Colonic mucosa (tissue), 4 donors: Measurements from ENCODE around the gene SLC1A4. TPM values are rescaled to one million over a fixed set of nuclear protein-coding genes. Genes with fewer than 3 reads are reported as not detected.

ENCODE experiments used
- DNase-seq: peaks from one replicate; pipeline ENCODE4 v3.0.0-alpha.2; 2020
- H3K27ac ChIP-seq: fragments of 200-600 bp; one replicate; pipeline ENCODE4 v1.8.0; 2021
- H3K27me3 ChIP-seq: fragments of 200-600 bp; one replicate; pipeline ENCODE4 v1.8.0; 2021
- H3K36me3 ChIP-seq: fragments of 200-600 bp; one replicate; pipeline ENCODE4 v1.8.0; 2021
- H3K4me1 ChIP-seq: fragments of 200-600 bp; one replicate; pipeline ENCODE4 v1.8.0; 2021; ENCODE audit warnings: mild to moderate bottlenecking
- H3K4me3 ChIP-seq: fragments of 200-600 bp; one replicate; pipeline ENCODE4 v1.8.0; 2021
- H3K9ac ChIP-seq, 2 donors: one replicate each; pipeline ENCODE4 v1.7.0; 2013; ENCODE audit warnings: control low read depth in 2 of 2, low read depth in 2 of 2, low read length in 2 of 2
- H3K9me3 ChIP-seq: fragments of 200-600 bp; one replicate; pipeline ENCODE4 v1.8.0; 2021
- CTCF ChIP-seq: fragments of 200-600 bp; IDR thresholded peaks from one replicate; pipeline ENCODE4 v1.8.0; 2022; ENCODE audit warnings: antibody characterized with exemption, mild to moderate bottlenecking
- intact Hi-C: fragments of 100-400 bp; cut with DNase I; formaldehyde crosslinking; loops from one replicate; pipeline ENCODE4 v1.14.1; 2022
- total RNA-seq, 2 donors: library from RNA; stranded (reverse); fragmentation: NEBNext Ultra II Directional in 1 of 2; extraction: Animal tissue kit (Norgen Biotek cat#: 25700) in 1 of 2; gene quantifications; one replicate each; pipeline ENCODE4 v1.2.1, GENCODE V29; 2021
- donor health status: healthy.
- donor health status: DM: no; HTN: no; CAD: no.
- donor health status: DM: no; HTN: no; CAD: no.

Gene SLC1A4
- total RNA-seq, 2 donors from 2014 or later: 13.7 to 32.4 TPM

GRCh38 chr2:65022189-65022588 is 33.0 kb downstream of the SLC1A4 start:
- Histone ChIP-seq H3K9me3 (no peaks in the 10 kb centered on the region), H3K27me3 (no peaks in the 10 kb centered on the region), H3K9ac (no peak overlapping the region), H3K36me3 (no peaks in the 10 kb centered on the region), H3K4me1 (peaks cover 8% of the 10 kb centered on the region), H3K4me3 (no peak overlapping the region), H3K27ac (no peak overlapping the region)
- TF ChIP-seq CTCF: no peak
- DNase-seq: no peak
- intact Hi-C loops: no loop called here

- no peak for DNase-seq
- intact Hi-C loops: no loop called here
- Histone ChIP-seq H3K27ac (no peak overlapping the region), H3K9ac (no peak overlapping the region), H3K9me3 (no peaks in the 10 kb centered on the region), H3K27me3 (no peaks in the 10 kb centered on the region), H3K4me1 (peaks cover 8% of the 10 kb centered on the region), H3K36me3 (no peaks in the 10 kb centered on the region), H3K4me3 (no peak overlapping the region)
- TF ChIP-seq CTCF: no peak
These were observed 34.5 kb downstream of the SLC1A4 start for GRCh38 chr2:65023742-65024141.

- peak overlapping the region in 1 of 2 donors; percentile 5 for H3K9ac ChIP-seq
- H3K9me3 ChIP-seq: no peaks in the 10 kb centered on the region
- H3K27ac ChIP-seq: no peak overlapping the region
- H3K4me1 ChIP-seq: peaks cover 8% of the 10 kb centered on the region
- no peak overlapping the region for H3K4me3 ChIP-seq
- intact Hi-C loops: no loop called here
- no peaks in the 10 kb centered on the region for H3K36me3 ChIP-seq
- no peak for DNase-seq
- H3K27me3 ChIP-seq: no peaks in the 10 kb centered on the region
- no peak for TF ChIP-seq CTCF
These were observed 35.1 kb downstream of the SLC1A4 start for GRCh38 chr2:65024149-65024829.

- H3K4me1 ChIP-seq: peaks cover 8% of the 10 kb centered on the region
- H3K9ac ChIP-seq: peak overlapping the region in 1 of 2 donors; percentile 3
- H3K9me3 ChIP-seq: no peaks in the 10 kb centered on the region
- no peaks in the 10 kb centered on the region for H3K27me3 ChIP-seq
- intact Hi-C loops: no loop called here
- peak overlapping the region; percentile 57 for H3K27ac ChIP-seq
- no peak for DNase-seq
- H3K36me3 ChIP-seq: no peaks in the 10 kb centered on the region
- TF ChIP-seq CTCF: no peak
- no peak overlapping the region for H3K4me3 ChIP-seq
These were observed 36.4 kb downstream of the SLC1A4 start for GRCh38 chr2:65025453-65026123.

- H3K36me3 ChIP-seq: no peaks in the 10 kb centered on the region
- H3K27ac ChIP-seq: peak overlapping the region; percentile 57
- intact Hi-C loops: no loop called here
- no peak overlapping the region for H3K4me3 ChIP-seq
- peaks cover 8% of the 10 kb centered on the region for H3K4me1 ChIP-seq
- TF ChIP-seq CTCF: no peak
- H3K9me3 ChIP-seq: no peaks in the 10 kb centered on the region
- H3K9ac ChIP-seq: peak overlapping the region in 1 of 2 donors; percentile 3
- peak; percentile 51 for DNase-seq
- H3K27me3 ChIP-seq: no peaks in the 10 kb centered on the region
These were observed 37.0 kb downstream of the SLC1A4 start for GRCh38 chr2:65026154-65026553.
